ENCODE data around the gene TAGLN. TPM values are rescaled to one million over a fixed set of nuclear protein-coding genes. Genes with fewer than 3 reads are reported as not detected.

Gene TAGLN
- polyA plus RNA-seq, 2 of the 4 experiments (the other 2 are of a cell fraction): 43.2 to 287 TPM

DNA sequence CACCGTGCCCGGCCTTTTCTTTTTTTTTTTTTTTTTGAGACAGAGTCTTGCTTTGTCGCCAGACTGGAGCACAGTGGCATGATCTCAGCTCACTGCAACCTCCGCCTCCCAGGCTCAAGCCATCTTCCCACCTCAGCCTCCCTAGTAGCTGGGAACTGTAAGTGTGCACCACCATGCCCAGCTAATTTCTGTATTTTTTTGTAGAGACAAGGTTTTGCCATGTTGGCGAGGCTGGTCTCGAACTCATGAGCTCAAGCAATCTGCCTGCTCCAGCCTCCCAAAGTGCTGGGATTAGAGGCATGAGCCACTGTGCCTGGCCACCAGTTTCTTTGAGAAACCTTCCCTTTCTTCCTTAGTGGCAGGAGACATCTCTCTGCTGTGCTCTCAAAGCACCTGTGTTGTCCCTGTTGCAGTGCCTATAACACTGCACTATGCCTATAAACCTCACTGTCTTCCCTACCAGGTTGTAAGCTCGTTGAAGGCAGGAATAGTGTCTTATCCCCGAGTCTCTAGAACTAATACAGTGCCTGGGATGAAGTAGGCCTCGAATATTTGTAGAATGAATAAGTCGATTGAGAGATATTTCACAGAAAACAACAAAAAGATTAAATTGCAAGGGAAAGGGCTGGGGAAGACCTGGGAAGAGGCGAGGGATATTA lies 13.7 kb downstream of the TAGLN start:
- ChIA-PET CTCF (interaction anchor here (1.9 to 2.5 kb wide), 2 partner anchors 10 to 14 kb away, joined by 7 to 13 read pairs; no protein-coding TSS in a partner anchor), POLR2A (no interaction called here)
- TF ChIP-seq POLR2A (IDR thresholded peaks at IDR 0.05; ENCODE audit: low read length): no peak
- Histone ChIP-seq H3K9me3 (no peaks in the 10 kb centered on the region), H3K4me1 (no peaks in the 10 kb centered on the region), H3K4me3 (no peak overlapping the region), H3K27ac (no peak overlapping the region), H3K4me2 (no peak overlapping the region)
- FAIRE-seq (no peak), DNase-seq (ENCODE audit: low read depth in 1 of 2, low spot score in 1 of 2) (no peak), ATAC-seq (no peak)
- WGBS (ENCODE audit: missing lambda C conversion rate): 83% methylated on average over 11 of the region's 11 CpGs

DNA sequence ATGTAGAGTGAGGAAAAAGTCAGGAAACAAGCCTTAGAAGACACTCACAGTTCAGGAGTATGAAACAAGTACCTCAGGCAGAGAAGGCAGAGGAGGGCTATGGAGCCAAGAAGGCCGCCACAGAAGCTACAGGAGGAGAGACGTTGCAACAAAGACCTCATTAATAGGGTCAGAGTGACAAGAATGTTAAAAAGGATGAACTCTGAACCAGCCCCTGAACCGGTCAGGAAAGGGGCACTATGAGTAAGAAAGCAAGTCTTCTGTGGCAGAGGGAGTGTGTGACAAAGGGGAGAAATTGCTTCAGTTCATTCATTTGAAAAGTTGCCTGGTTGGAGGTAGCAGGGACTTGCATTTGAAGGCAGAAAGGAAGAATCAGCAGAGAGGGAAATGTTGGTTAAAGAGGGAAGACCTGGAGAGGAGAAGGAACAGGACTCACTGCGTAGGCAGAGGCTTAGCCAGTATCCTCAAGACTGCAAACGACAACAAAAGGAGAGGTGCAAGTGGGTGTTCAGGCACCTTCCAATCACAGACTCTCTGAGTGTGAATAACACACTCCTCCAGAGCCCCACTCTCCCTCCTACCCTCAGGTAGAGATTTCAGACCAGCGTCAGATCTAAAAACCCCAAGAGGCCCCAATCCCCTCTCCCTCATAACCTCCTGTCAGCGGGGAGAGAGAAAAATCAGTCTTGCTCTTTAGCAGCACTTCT lies 15.4 kb downstream of the TAGLN start:
- ATAC-seq (no peak), FAIRE-seq (no peak), DNase-seq (ENCODE audit: low read depth in 1 of 2, low spot score in 1 of 2) (no peak)
- Histone ChIP-seq H3K27ac (no peak overlapping the region), H3K4me1 (no peaks in the 10 kb centered on the region), H3K9me3 (no peaks in the 10 kb centered on the region), H3K4me3 (no peak overlapping the region), H3K4me2 (no peak overlapping the region)
- TF ChIP-seq ESRRA (IDR thresholded peaks at IDR 0.05; ENCODE audit: borderline replicate concordance, low read length) (no peak), USF2 (IDR thresholded peaks at IDR 0.05) (no peak), EHF (CRISPR knock-in tag; IDR thresholded peaks at IDR 0.05) (no peak), FOSB (CRISPR knock-in tag; IDR thresholded peaks at IDR 0.05) (no peak), CHD4 (IDR thresholded peaks at IDR 0.05; ENCODE audit: borderline replicate concordance) (no peak), TFCP2L1 (CRISPR knock-in tag; IDR thresholded peaks at IDR 0.05) (no peak), MAFK (IDR thresholded peaks at IDR 0.05; ENCODE audit: partially characterized antibody) (no peak), EHMT2 (IDR thresholded peaks at IDR 0.05; ENCODE audit: low read depth) (no peak), CHD2 (IDR thresholded peaks at IDR 0.05; ENCODE audit: low read length, partially characterized antibody) (no peak), REST (IDR thresholded peaks at IDR 0.05) (no peak), PBX3 (IDR thresholded peaks at IDR 0.05) (no peak), HOXB5 (CRISPR knock-in tag; IDR thresholded peaks at IDR 0.05) (no peak), BCL3 (IDR thresholded peaks at IDR 0.05) (no peak), KDM5A (IDR thresholded peaks at IDR 0.05) (no peak)
- TF ChIP-seq, protein P1, sequence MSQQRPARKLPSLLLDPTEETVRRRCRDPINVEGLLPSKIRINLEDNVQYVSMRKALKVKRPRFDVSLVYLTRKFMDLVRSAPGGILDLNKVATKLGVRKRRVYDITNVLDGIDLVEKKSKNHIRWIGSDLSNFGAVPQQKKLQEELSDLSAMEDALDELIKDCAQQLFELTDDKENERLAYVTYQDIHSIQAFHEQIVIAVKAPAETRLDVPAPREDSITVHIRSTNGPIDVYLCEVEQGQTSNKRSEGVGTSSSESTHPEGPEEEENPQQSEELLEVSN (IDR thresholded peaks at IDR 0.05; ENCODE audit: borderline replicate concordance, low read depth): no peak
- TF ChIP-seq, protein P2, sequence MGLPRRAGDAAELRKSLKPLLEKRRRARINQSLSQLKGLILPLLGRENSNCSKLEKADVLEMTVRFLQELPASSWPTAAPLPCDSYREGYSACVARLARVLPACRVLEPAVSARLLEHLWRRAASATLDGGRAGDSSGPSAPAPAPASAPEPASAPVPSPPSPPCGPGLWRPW (IDR thresholded peaks at IDR 0.05): no peak
- ChIA-PET POLR2A (no interaction called here), CTCF (interaction anchor here (0.6 to 2.5 kb wide), 3 partner anchors 12 to 17 kb away, joined by 3 to 13 read pairs (median 3); partner anchors contain the start of gene PCSK7)
- 91% methylated on average over 7 of the region's 7 CpGs for WGBS (ENCODE audit: missing lambda C conversion rate)

Measured in A549 (cell line).